Measurements from ENCODE around the gene GALNT13. TPM values are rescaled to one million over a fixed set of nuclear protein-coding genes. Genes with fewer than 3 reads are reported as not detected.

Gene GALNT13
- polyA plus RNA-seq, 1 donor, result 0.25 TPM

DNA sequence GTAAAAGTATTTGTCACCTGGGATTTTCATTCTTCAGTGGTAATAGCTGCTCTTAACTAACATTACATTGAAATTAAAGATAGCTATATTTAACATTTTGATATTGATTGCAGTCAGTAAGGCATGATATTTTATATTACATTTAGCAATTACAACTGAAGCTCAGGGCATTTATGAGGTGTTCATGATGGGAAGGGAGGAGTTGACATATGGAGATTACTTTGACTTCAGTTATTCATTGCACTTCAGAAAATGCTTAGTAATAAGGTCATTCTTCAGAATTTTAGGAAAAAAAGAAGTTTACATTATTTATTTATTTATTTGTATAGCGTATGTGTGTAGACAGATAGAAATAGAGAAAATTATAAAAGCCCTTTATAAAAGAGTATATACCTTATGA lies 352.0 kb downstream of the GALNT13 start:
- DNase-seq (ENCODE audit: low read depth), result no peak

- DNase-seq (ENCODE audit: low read depth), result no peak
Observed at GRCh38 chr2:154226931-154227330, 355.2 kb downstream of the GALNT13 start.

DNA sequence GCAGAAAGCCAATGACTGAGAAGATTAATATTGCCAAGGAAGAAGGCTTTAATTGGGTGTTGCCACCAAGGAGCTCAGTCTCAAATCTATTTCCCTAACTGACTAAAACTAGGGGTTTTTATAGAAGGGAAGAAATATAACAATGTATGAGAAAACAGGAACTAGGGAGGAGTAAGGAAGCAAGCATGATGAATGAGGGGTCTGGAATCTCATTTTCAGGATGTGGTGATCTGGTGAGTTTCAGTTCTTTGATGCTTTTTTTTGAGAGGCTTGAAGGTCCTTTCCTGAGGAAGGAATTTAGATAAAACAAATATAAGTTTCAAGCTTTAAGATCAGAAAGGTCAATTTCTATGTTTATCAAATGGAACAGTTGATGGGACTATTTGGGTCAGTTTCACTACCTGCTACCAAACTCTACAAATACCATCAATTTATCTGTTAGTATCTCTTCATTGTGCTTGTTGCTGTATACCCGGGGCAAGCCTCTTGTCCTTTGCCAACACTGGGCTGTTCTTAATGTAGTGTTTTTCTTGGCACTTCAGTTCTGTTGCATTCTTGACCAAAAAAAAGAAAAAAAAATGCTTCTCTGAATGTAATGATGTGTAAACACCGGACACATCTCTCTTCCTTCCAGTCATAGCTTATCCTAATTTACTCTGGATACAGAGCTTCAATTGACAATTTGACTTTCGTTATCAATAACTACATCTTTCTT lies 357.0 kb downstream of the GALNT13 start:
- no peak for DNase-seq (ENCODE audit: low read depth)

GRCh38 chr2:154229966-154230365 lies 358.2 kb downstream of the GALNT13 start:
- no peak for DNase-seq (ENCODE audit: low read depth)

DNA sequence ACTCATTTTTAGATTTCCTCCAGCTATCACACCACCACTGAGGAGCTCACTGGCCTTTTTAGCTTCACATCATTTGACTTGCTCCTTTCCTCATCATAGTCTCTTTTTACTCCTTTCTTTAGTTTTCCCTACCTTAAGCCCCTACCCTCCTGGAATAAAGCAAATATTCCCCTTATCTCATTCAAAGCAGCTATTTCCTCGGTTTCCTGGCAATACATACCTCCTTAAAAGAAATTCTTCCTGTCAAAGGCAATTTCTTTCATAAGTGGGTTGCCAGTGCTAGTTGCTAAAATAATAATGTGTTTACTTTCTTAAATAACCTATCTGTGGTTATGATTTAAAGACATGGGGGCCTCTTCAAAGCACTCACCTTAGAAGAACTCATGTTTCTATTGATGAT lies 359.3 kb downstream of the GALNT13 start:
- no peak for DNase-seq (ENCODE audit: low read depth)

GRCh38 chr2:154233231-154233630 lies 361.5 kb downstream of the GALNT13 start:
- no peak for DNase-seq (ENCODE audit: low read depth)

DNA sequence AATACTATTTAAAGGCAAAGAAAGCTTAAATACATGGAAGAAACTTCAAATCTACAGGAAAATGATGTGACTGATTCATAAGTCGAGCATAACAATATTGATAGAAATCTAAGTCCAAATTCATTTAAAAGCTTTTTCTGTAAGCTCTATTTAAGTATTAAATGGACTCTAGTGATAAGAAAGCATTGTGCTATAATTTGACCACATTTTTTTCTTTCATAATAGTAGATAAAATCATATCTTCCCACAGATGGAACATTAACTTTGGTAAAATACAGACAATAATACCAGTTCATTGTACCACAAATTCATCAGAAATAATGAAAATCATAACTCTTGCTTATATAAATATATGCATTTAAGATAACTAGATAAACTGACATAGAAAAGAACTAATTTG lies 366.5 kb downstream of the GALNT13 start:
- DNase-seq (ENCODE audit: low read depth), result no peak

DNA sequence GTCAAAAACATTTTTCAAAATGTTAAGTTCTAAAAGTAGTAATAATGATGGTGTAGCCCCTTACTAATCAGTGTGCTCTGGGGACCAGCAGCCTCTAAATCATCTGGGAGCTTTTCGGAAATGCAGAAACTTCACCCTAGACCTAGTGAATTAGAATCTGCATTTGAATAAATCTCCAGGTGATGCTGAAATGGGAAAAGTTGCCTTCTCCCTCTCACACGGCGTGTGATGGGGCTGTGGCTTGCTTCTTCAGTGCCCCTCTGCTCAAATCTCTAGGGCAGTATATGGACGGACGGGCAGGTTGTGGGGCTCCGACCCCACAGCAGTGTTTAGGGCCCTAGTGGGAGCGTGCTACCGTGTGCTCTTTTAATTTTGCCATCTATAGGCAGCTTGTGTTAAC lies 368.6 kb downstream of the GALNT13 start:
- no peak for DNase-seq (ENCODE audit: low read depth)

GRCh38 chr2:154240921-154241379 lies 369.2 kb downstream of the GALNT13 start:
- no peak for DNase-seq (ENCODE audit: low read depth)

DNA sequence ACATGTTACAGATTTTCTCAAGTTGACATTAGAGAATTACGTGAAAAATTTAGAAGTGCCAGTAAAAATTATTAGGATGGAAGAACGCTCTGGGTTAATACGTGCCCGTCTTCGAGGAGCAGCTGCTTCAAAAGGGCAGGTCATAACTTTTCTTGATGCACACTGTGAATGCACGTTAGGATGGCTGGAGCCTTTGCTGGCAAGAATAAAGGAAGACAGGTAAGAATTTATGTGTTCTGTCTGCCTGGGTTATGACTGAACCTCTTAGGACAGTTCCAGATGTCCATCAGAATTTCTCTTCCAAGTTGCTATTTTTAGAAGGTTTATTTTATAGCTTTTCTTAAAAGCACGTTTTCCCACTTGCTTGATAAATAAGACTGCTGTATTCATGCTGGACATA lies 371.0 kb downstream of the GALNT13 start:
- no peak for DNase-seq (ENCODE audit: low read depth)

- no peak for DNase-seq (ENCODE audit: low read depth)
Observed at GRCh38 chr2:154243685-154244084, 372.0 kb downstream of the GALNT13 start.

DNA sequence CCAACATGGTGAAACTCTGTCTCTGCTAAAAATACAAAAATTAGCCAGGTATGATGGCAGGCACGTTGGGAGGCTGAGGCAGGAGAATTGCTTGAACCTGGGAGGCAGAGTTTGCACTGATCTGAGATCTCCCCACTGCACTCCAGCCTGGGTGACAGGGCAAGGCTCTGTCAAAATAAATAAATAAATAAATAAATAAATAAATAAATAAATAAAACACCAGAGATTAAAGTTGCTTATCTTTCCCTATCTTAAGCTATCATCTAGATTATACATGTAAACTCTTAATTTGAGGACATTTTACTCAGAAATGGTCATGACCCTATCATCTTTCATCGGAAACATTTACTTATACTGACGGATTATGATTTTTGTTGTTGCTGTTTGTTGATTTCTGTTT lies 373.2 kb downstream of the GALNT13 start:
- no peak for DNase-seq (ENCODE audit: low read depth)

- DNase-seq (ENCODE audit: low read depth), result no peak
Observed at GRCh38 chr2:154247503-154247902, 375.8 kb downstream of the GALNT13 start.

DNA sequence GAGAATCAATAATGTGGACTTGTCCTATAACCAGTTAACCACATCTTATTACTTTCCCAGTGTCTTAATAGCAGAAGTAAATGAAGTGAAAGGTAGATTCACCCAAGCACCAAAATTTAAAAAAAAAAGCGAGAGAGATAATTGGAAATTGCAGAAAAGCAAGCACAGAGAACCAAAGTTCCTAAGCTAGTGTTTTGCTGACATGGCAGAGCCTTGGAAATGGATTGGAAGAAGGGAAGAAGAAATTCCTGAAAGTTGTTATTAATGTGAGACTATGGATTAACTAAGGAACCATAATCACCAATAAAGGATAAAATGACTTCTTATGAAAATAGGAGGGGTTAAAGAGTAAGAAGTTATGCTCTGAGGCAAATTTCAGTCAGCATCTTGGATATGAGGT lies 384.4 kb downstream of the GALNT13 start:
- DNase-seq (ENCODE audit: low read depth), result no peak

DNA sequence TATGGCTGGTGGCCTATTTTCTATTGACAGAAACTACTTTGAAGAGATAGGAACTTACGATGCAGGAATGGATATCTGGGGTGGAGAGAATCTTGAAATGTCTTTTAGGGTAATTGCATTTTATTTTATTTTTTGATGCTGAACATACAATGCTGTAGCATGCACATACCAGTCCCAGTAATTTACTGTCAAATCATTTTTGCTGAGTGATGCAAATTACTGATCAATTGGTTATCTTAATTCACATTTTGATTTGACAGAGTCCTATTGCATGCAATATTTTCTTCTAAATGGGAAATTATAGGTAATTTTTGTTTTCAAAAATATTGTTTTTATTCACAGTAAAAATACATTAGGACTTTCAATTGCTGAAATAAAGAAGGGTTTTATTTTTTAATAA lies 387.3 kb downstream of the GALNT13 start:
- no peak for DNase-seq (ENCODE audit: low read depth)

DNA sequence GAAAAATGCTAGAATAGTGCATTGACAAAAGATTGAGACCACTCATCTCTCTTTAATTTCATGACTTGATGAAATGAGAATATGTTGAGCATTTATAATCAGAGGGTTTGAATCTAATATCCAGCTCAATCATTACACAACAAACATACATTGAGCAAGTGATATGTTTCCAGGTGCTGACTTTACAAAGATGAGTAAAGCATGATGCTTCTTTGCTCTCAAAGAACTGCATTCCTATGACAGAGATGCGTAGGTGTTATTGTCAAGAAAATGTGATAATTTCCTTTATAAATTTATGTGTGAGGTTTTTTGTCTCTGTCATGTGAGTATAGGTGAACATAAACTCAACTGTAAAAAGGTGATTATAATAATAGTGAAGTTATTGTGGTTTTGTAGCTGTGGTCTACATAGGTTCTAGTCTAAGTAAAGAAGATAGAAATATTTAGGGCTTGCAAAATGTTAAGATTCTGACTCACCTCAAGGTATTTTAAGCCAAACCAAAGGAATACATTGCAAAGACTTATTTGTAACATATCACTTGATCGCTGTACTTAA lies 389.8 kb downstream of the GALNT13 start:
- no peak for DNase-seq (ENCODE audit: low read depth)

DNA sequence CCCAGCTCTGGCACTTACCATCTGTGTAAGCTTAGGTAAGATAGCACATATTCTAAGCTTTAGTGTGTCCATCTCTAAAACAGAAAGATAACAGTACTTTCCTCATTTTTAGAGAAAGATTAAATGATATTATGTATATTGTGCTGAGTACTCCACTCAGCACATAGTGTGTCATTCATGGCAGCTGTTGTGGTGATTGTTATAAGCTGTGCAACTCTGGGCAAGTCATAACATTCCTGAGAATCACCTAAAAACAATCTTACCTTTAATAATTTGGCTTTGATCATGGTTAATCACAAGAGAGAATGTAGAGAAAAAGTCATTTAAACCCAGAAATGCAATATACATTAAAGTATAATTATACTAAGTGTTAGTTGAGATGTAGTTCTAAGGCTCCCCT lies 391.5 kb downstream of the GALNT13 start:
- DNase-seq (ENCODE audit: low read depth), result no peak

GRCh38 chr2:154264024-154264423 lies 392.3 kb downstream of the GALNT13 start:
- no peak for DNase-seq (ENCODE audit: low read depth)

- no peak for DNase-seq (ENCODE audit: low read depth)
Observed at GRCh38 chr2:154267983-154268382, 396.3 kb downstream of the GALNT13 start.

GRCh38 chr2:154280543-154280942 lies 408.8 kb downstream of the GALNT13 start:
- DNase-seq (ENCODE audit: low read depth), result no peak

DNA sequence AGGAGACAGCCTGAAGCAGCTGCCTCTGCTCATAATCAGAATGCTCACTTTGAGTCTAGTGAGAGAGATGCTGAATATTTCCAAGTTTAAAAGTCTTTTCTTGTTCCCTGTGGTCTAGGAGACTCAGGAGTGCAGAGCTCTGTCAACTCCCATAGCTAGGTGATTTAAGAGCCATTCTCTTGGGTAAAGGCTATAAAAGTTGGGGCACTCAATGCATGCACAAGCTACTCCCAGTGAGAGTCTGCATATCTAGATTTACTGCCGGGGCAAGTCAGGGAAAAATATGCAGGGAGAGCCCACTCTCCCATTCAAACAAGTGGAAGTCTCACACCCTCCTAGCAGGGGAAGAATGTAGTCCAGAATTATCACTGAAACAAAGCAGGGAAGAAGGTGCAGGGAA lies 418.1 kb downstream of the GALNT13 start:
- no peak for DNase-seq (ENCODE audit: low read depth)

- no peak for DNase-seq (ENCODE audit: low read depth)
Observed at GRCh38 chr2:154291511-154291910, 419.8 kb downstream of the GALNT13 start.

- no peak for DNase-seq (ENCODE audit: low read depth)
Observed at GRCh38 chr2:154291927-154292326, 420.2 kb downstream of the GALNT13 start.

GRCh38 chr2:154293864-154294263 lies 422.1 kb downstream of the GALNT13 start:
- no peak for DNase-seq (ENCODE audit: low read depth)

Data from forelimb muscle (tissue), 1 donor.